MG63 (cell line): ENCODE measurements around the gene PSAPL1. TPM values are rescaled to one million over a fixed set of nuclear protein-coding genes. Genes with fewer than 3 reads are reported as not detected.

ENCODE experiments used
- DNase-seq: peaks from one replicate; pipeline ENCODE4 v3.0.0-alpha.2; 2020
- H3K27me3 ChIP-seq: fragments of 250-450 bp; sonication (Bioruptor Pico); 2 replicates; pipeline ENCODE4 v1.5.1; 2020; ENCODE audit warnings: mild to moderate bottlenecking, moderate library complexity
- H3K36me3 ChIP-seq: fragments of 250-450 bp; sonication (Bioruptor Pico); 2 replicates; pipeline ENCODE4 v1.5.1; 2020; ENCODE audit warnings: mild to moderate bottlenecking, moderate library complexity
- H3K4me3 ChIP-seq: fragments of 250-450 bp; sonication (Bioruptor Pico); 2 replicates; pipeline ENCODE4 v1.5.1; 2020; ENCODE audit warnings: mild to moderate bottlenecking, moderate library complexity
- H3K9me3 ChIP-seq: fragments of 250-450 bp; sonication (Bioruptor Pico); 2 replicates; pipeline ENCODE4 v1.5.1; 2020; ENCODE audit warnings: mild to moderate bottlenecking, moderate library complexity
- total RNA-seq: library from RNA; depleted of rRNA; stranded (reverse); fragments of >200 nt; shearing (Covaris generic); gene quantifications from 2 replicates; pipeline ENCODE4 v1.2.3, GENCODE V29; 2014; ENCODE audit warnings: low replicate concordance

PSAPL1 gene
- total RNA-seq, 1 experiment from 2014 or later, result not detected

- Histone ChIP-seq H3K36me3 (no peaks in the 10 kb centered on the region), H3K9me3 (no peaks in the 10 kb centered on the region), H3K27me3 (no peaks in the 10 kb centered on the region), H3K4me3 (no peak overlapping the region)
- DNase-seq, result no peak
Measured at GRCh38 chr4:7442574-7443162, 7.9 kb upstream of the PSAPL1 start.

GRCh38 chr4:7441201-7441600 is 6.5 kb upstream of the PSAPL1 start:
- Histone ChIP-seq H3K27me3 (no peaks in the 10 kb centered on the region), H3K9me3 (no peaks in the 10 kb centered on the region), H3K4me3 (no peak overlapping the region), H3K36me3 (no peaks in the 10 kb centered on the region)
- DNase-seq, result no peak

GRCh38 chr4:7439699-7440098 is 5.0 kb upstream of the PSAPL1 start:
- no peaks in the 10 kb centered on the region for H3K27me3 ChIP-seq
- no peak overlapping the region for H3K4me3 ChIP-seq
- DNase-seq, result no peak
- no peaks in the 10 kb centered on the region for H3K36me3 ChIP-seq
- no peaks in the 10 kb centered on the region for H3K9me3 ChIP-seq

GRCh38 chr4:7436256-7436655 is 1.5 kb upstream of the PSAPL1 start:
- H3K36me3 ChIP-seq, result no peaks in the 10 kb centered on the region
- no peak for DNase-seq
- H3K9me3 ChIP-seq, result no peaks in the 10 kb centered on the region
- H3K4me3 ChIP-seq, result no peak overlapping the region
- no peaks in the 10 kb centered on the region for H3K27me3 ChIP-seq

GRCh38 chr4:7435471-7436061 is 836 bp upstream of the PSAPL1 start:
- H3K4me3 ChIP-seq, result no peak overlapping the region
- H3K9me3 ChIP-seq, result no peaks in the 10 kb centered on the region
- H3K27me3 ChIP-seq, result no peaks in the 10 kb centered on the region
- no peak for DNase-seq
- H3K36me3 ChIP-seq, result no peaks in the 10 kb centered on the region

GRCh38 chr4:7434141-7434765 is 477 bp downstream of the PSAPL1 start:
- no peak for DNase-seq
- Histone ChIP-seq H3K4me3 (no peak overlapping the region), H3K27me3 (no peaks in the 10 kb centered on the region), H3K36me3 (no peaks in the 10 kb centered on the region), H3K9me3 (no peaks in the 10 kb centered on the region)

GRCh38 chr4:7433376-7434140 is 1.2 kb downstream of the PSAPL1 start:
- no peaks in the 10 kb centered on the region for H3K27me3 ChIP-seq
- no peak for DNase-seq
- no peaks in the 10 kb centered on the region for H3K36me3 ChIP-seq
- H3K4me3 ChIP-seq, result no peak overlapping the region
- H3K9me3 ChIP-seq, result no peaks in the 10 kb centered on the region

- no peak for DNase-seq
- Histone ChIP-seq H3K4me3 (no peak overlapping the region), H3K36me3 (no peaks in the 10 kb centered on the region), H3K9me3 (no peaks in the 10 kb centered on the region), H3K27me3 (no peaks in the 10 kb centered on the region)
Measured at GRCh38 chr4:7432531-7433375, 2.0 kb downstream of the PSAPL1 start.

GRCh38 chr4:7431696-7432530 is 2.8 kb downstream of the PSAPL1 start:
- no peaks in the 10 kb centered on the region for H3K27me3 ChIP-seq
- no peak overlapping the region for H3K4me3 ChIP-seq
- DNase-seq, result no peak
- no peaks in the 10 kb centered on the region for H3K9me3 ChIP-seq
- no peaks in the 10 kb centered on the region for H3K36me3 ChIP-seq

- H3K27me3 ChIP-seq, result no peaks in the 10 kb centered on the region
- no peaks in the 10 kb centered on the region for H3K36me3 ChIP-seq
- no peak overlapping the region for H3K4me3 ChIP-seq
- DNase-seq, result no peak
- no peaks in the 10 kb centered on the region for H3K9me3 ChIP-seq
Measured at GRCh38 chr4:7430965-7431695, 3.6 kb downstream of the PSAPL1 start.

GRCh38 chr4:7430368-7430964 is 4.3 kb downstream of the PSAPL1 start:
- H3K36me3 ChIP-seq, result no peaks in the 10 kb centered on the region

GRCh38 chr4:7429601-7430078 is 5.1 kb downstream of the PSAPL1 start:
- H3K27me3 ChIP-seq, result no peaks in the 10 kb centered on the region
- no peak for DNase-seq
- no peaks in the 10 kb centered on the region for H3K9me3 ChIP-seq
- H3K36me3 ChIP-seq, result no peaks in the 10 kb centered on the region
- H3K4me3 ChIP-seq, result no peak overlapping the region

More at GRCh38 chr4:7430368-7430964, 4.3 kb downstream of the PSAPL1 start:
- Histone ChIP-seq H3K27me3 (no peaks in the 10 kb centered on the region), H3K9me3 (no peaks in the 10 kb centered on the region), H3K4me3 (no peak overlapping the region)
- no peak for DNase-seq

- no peaks in the 10 kb centered on the region for H3K9me3 ChIP-seq
- no peak for DNase-seq
- no peak overlapping the region for H3K4me3 ChIP-seq
Measured at GRCh38 chr4:7429069-7429416, 5.7 kb downstream of the PSAPL1 start.

GRCh38 chr4:7428261-7429068 is 6.3 kb downstream of the PSAPL1 start:
- Histone ChIP-seq H3K4me3 (no peak overlapping the region), H3K36me3 (no peaks in the 10 kb centered on the region), H3K27me3 (no peaks in the 10 kb centered on the region), H3K9me3 (no peaks in the 10 kb centered on the region)
- no peak for DNase-seq

More at GRCh38 chr4:7429069-7429416, 5.7 kb downstream of the PSAPL1 start:
- H3K36me3 ChIP-seq, result no peaks in the 10 kb centered on the region
- no peaks in the 10 kb centered on the region for H3K27me3 ChIP-seq
